GM10266 (cell line): ENCODE measurements around the gene TTC23L.
A peak's percentile ranks its signal among the peaks of the same experiment; 100 is the strongest.

ENCODE experiments used
- DNase-seq: peaks from one replicate; pipeline ENCODE4 v3.0.0; 2012; ENCODE audit errors: extremely low spot score
- CTCF ChIP-seq: IDR thresholded peaks from 2 replicates; pipeline ENCODE4 v1.5.1; 2012; ENCODE audit warnings: mild to moderate bottlenecking, low read depth; ENCODE audit not compliant: control insufficient read depth, insufficient read depth; ENCODE audit errors: missing control alignments

The TTC23L gene

DNA sequence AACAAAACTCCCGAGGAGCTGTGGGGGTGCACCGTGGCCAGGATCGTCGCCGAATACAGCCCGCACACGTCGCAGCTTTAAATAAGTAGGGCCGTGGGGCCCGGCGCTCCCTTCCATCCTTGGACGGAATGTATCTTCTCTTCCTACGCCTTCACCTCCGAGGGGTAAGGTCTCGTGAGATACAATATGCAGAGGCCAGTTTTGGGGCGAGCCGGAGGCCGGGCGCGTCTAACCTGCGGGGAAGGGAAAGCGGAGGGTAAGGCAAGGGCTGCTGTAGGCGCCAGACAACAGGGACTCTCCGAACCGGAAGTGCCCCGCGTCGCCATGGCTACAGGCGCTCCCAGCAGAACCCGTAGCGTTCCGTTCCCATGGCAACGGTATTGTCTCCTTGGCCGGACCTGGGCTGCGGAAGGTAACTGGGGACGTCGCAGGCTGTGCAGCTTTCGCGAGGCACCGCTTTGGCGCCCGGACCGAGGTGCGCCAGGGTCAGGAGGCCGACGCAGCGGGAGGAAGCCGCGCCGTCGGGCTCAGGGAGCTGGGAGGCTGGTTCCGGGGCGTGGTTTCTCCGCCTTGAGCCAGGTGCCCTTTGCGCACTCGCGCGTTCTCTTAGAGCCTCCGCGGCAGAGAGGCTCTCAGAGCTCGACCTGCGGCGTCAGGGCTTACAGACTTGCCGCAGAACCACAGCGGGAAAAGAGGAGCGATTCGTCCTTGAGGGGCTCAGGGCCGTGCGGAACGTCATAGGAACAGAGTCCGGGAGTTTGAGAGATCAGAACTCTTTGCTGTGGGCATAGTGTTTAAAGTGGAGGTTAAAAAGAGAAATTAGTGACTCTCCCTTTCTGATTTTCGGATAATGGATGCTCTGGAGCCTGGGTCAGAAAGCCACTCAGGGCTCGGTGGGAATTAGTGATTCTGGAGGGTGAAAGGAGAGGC lies at the start of gene TTC23L:
TTC23L (plus strand) TSS at position 380 of the 930 bp plus-strand sequence. CDS start 1,508 bp downstream, outside the sequence.
- DNase-seq = peak; percentile 86
- TF ChIP-seq CTCF = no peak

- DNase-seq = no peak
- no peak for TF ChIP-seq CTCF
Measured at GRCh38 chr5:34789639-34790038, 49.3 kb upstream of the TTC23L start.

DNA sequence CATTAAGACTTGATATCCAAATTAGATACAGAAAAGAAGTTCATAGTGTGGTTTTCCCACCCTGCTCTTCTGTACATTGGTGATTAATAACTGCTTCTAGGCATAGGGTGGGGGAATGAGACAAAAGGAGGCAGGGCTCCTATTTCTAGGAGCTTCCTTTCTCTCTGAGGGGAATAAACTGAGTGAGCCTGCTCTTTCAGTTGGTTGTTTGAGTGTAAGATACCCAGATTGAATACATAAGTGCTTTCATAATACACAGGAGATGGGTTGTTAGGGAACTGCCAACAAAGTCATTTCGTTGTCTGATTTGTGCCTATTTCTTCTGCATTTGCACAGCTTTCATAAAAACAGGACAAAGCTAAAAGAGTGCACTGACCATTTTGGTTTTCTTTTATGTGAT lies 48.9 kb upstream of the TTC23L start:
- TF ChIP-seq CTCF = no peak
- DNase-seq = no peak

DNA sequence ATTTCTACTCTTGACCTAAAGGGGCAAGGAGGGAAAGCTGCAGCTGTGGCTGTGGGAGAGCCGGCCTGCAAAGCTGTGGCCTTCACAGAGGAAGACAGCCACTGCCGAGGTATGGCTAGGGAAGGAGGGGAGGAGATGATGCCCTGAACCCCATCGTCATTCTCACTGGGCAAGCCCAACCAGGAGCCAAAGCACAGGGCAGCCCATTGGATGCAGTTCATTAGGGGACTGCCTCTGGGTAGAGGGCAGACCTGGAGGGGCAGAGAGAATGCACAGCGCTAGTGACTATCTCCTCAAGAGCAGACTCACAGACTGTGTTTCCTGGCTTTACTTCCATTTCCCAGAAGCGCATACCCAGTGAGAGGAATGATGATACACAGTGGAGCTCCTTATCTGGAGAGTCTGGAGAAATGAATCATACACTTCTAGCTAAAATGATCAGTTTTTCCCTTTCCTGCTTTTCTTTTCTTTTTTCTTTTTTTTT lies 47.2 kb upstream of the TTC23L start:
- TF ChIP-seq CTCF = no peak
- no peak for DNase-seq

- TF ChIP-seq CTCF = no peak
- no peak for DNase-seq
Measured at GRCh38 chr5:34802834-34803563, 36.0 kb upstream of the TTC23L start.

- no peak for TF ChIP-seq CTCF
- no peak for DNase-seq
Measured at GRCh38 chr5:34803974-34804732, 34.8 kb upstream of the TTC23L start.
